Endothelial cell of umbilical vein (primary cell): ENCODE measurements around the gene SLC49A4. TPM values are rescaled to one million over a fixed set of nuclear protein-coding genes. Genes with fewer than 3 reads are reported as not detected.

Source experiments
- BruUV-seq: library from RNA; stranded (reverse); fragments of 400-500 nt; replicated peaks from 2 replicates; lab custom pipeline; 2021; lab: Mats Ljungman, UMichigan
- CTCF ChIA-PET: fragments of 300-600, 350-600 bp; sonication (Branson Sonifier 250); formaldehyde crosslinking; loops from one replicate; lab custom pipeline; 2021; ENCODE audit warnings: antibody characterized with exemption, inconsistent platforms; lab: Charles Lee
- POLR2A ChIA-PET: fragments of 300-600, 350-600 bp; sonication (Branson Sonifier 250); formaldehyde crosslinking; loops from one replicate; lab custom pipeline; 2021; ENCODE audit warnings: antibody characterized with exemption, inconsistent platforms; lab: Charles Lee
- DNase-seq: peaks from one replicate; pipeline ENCODE4 v3.0.0-alpha.2; 2011; ENCODE audit warnings: low read depth, low spot score
- FAIRE-seq: peaks from 2 replicates; lab custom pipeline; 2011; peaks lifted over from hg19 to GRCh38; lab: Jason Lieb, UNC
- H2AFZ ChIP-seq: 2 replicates; pipeline ENCODE4 v1.6.0; 2012; ENCODE audit warnings: low read depth, low read length, control low read depth, inconsistent platforms
- H3K27ac ChIP-seq: 2 replicates; pipeline ENCODE4 v1.5.1; 2011; ENCODE audit warnings: low read depth, mild to moderate bottlenecking, control low read depth, low read length, moderate library complexity; ENCODE audit not compliant: insufficient read depth
- H3K27me3 ChIP-seq, 2 experiments: 2 replicates each; pipeline versions ENCODE4 v1.6.0 to v1.6.1; 2011; ENCODE audit warnings: low read length in 2 of 2, mixed read lengths in 1 of 2; ENCODE audit not compliant: control insufficient read depth in 2 of 2, insufficient read depth in 2 of 2
- H3K36me3 ChIP-seq, 2 experiments: 2 replicates in 1 of 2; 3 replicates in 1 of 2; pipeline ENCODE4 v1.5.1; 2011; ENCODE audit warnings: low read length in 2 of 2, mild to moderate bottlenecking in 1 of 2, moderate library complexity in 1 of 2; ENCODE audit not compliant: control insufficient read depth in 2 of 2, insufficient read depth in 2 of 2; ENCODE audit errors: extremely low read depth in 1 of 2
- H3K4me1 ChIP-seq: 3 replicates; pipeline ENCODE4 v1.5.1; 2011; ENCODE audit warnings: mild to moderate bottlenecking, low read length; ENCODE audit not compliant: control insufficient read depth, insufficient read depth; ENCODE audit errors: extremely low read depth
- H3K4me2 ChIP-seq: 2 replicates; pipeline ENCODE4 v1.6.1; 2011; ENCODE audit warnings: low read length, control low read depth, mixed read lengths; ENCODE audit not compliant: insufficient read depth
- H3K4me3 ChIP-seq, 3 experiments: fragments of 200-600 bp in 1 of 3; sonication (generic), shearing (Covaris generic) in 1 of 3; replicated peaks in 1 of 3; 2 replicates each; pipeline ENCODE4 v1.5.1; 2011 to 2016; ENCODE audit warnings: control low read depth in 3 of 3, low read length in 3 of 3, mild to moderate bottlenecking in 2 of 3, inconsistent platforms in 1 of 3, low read depth in 1 of 3, moderate library complexity in 1 of 3; ENCODE audit not compliant: insufficient read depth in 1 of 3
- H3K79me2 ChIP-seq: 2 replicates; pipeline ENCODE4 v1.6.0; 2012; ENCODE audit warnings: low read length, inconsistent platforms; ENCODE audit not compliant: control insufficient read depth, insufficient read depth
- H3K9ac ChIP-seq: replicated peaks from 2 replicates; pipeline ENCODE3; 2011; ENCODE audit warnings: low read length, control low read depth; ENCODE audit not compliant: insufficient read depth; ENCODE audit errors: extremely low read depth
- H3K9me1 ChIP-seq: replicated peaks from 3 replicates; pipeline ENCODE4 v1.6.0; 2011; ENCODE audit warnings: mild to moderate bottlenecking, low read length; ENCODE audit not compliant: control insufficient read depth, insufficient read depth; ENCODE audit errors: extremely low read depth
- H3K9me3 ChIP-seq: replicated peaks from 2 replicates; pipeline ENCODE4 v1.5.1; 2012; ENCODE audit warnings: low read length, inconsistent platforms; ENCODE audit not compliant: control insufficient read depth, insufficient read depth
- H4K20me1 ChIP-seq: replicated peaks from 2 replicates; pipeline ENCODE3; 2011; ENCODE audit warnings: mild to moderate bottlenecking, low read length; ENCODE audit not compliant: control insufficient read depth, insufficient read depth; ENCODE audit errors: extremely low read depth
- EZH2 ChIP-seq: IDR thresholded peaks from 2 replicates; pipeline ENCODE4 v1.6.1; 2012; ENCODE audit warnings: borderline replicate concordance, low read depth, mild to moderate bottlenecking, moderate library complexity, low read length, inconsistent platforms; ENCODE audit not compliant: severe bottlenecking
- GATA2 ChIP-seq: IDR thresholded peaks from 2 replicates; pipeline ENCODE4 v1.7.0; 2011; ENCODE audit warnings: low read depth, mild to moderate bottlenecking, moderate library complexity, mixed read lengths, low read length; ENCODE audit not compliant: insufficient read length, insufficient read depth
- JUN ChIP-seq: IDR thresholded peaks from 2 replicates; pipeline ENCODE4 v1.6.1; 2011; ENCODE audit warnings: borderline replicate concordance, low read depth; ENCODE audit not compliant: insufficient read length, insufficient read depth
- POLR2A ChIP-seq: IDR thresholded peaks from 2 replicates; pipeline ENCODE4 v1.6.1; 2012; ENCODE audit warnings: low read depth, mild to moderate bottlenecking, control low read depth, low read length
- dilution Hi-C: fragments of 300-500 bp; cut with MboI; formaldehyde crosslinking; loops from one replicate; pipeline ENCODE4 v1.15.0; 2019; ENCODE audit warnings: low sequenced_read_pairs; ENCODE audit not compliant: extremely low pct_ligation_motif_present
- intact Hi-C: fragments of 100-400 bp; cut with micrococcal nuclease; formaldehyde crosslinking; loops from one replicate; pipeline ENCODE4 v1.10.0; 2022
- polyA plus RNA-seq, 4 experiments: library from polyadenylated mRNA; depleted of rRNA in 3 of 4; stranded (reverse) in 3 of 4; unstranded in 1 of 4; fragments of >200 nt; gene quantifications; 2 replicates each; pipeline versions ENCODE4 v1.2.1 to v1.2.3, GENCODE V29; 2011 to 2012; ENCODE audit warnings: missing spikeins in 1 of 4
- total RNA-seq: library from RNA; stranded (reverse); gene quantifications from 2 replicates; pipeline ENCODE4 v1.2.3, GENCODE V29; 2021
- TF ChIP-seq, protein P1 (sequence below): IDR thresholded peaks from 2 replicates; pipeline ENCODE4 v1.6.1; 2011; ENCODE audit not compliant: insufficient read depth, insufficient read length
- TF ChIP-seq, protein P2 (sequence below), 2 donors: IDR thresholded peaks; 1 replicate in 1 of 2; 2 replicates in 1 of 2; pipeline ENCODE4 v1.5.1; 2011; ENCODE audit warnings: low read length in 2 of 2, mild to moderate bottlenecking in 2 of 2, moderate library complexity in 2 of 2, control low read depth in 1 of 2, inconsistent platforms in 1 of 2, low read depth in 1 of 2; ENCODE audit not compliant: insufficient read depth in 1 of 2; ENCODE audit errors: extremely low read depth in 1 of 2

Gene SLC49A4
- total and polyA plus RNA-seq, 2 donors (not counting 3 experiments of a cell fraction or from before 2014, with no cell fraction given): 10.9 to 11.6 TPM

DNA sequence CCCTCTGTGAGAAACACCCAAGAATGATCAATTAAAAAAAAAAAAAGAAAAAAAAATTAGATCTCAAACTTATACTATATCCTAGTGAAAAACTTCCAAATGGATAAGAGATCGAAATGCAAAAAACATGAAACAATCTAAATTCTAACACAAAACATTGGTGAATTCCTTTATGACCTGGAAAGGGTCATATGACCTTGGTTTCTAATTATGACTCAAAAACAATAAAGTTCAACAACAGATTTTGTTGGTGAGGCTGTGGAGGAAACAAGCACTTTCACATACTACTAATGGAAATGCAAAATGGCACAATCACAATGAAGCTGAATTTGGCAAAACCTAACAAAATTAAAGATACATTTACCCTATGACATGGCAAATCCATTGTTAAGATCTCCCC, 46.5 kb upstream of the SLC49A4 start:
- Histone ChIP-seq H3K27ac (no peak overlapping the region), H2AFZ (no peak overlapping the region), H3K79me2 (no peaks in the 10 kb centered on the region), H3K9me3 (no peaks in the 10 kb centered on the region), H3K27me3 (no peaks in the 10 kb centered on the region), H3K4me1 (no peaks in the 10 kb centered on the region), H3K9me1 (no peaks in the 10 kb centered on the region), H4K20me1 (no peaks in the 10 kb centered on the region), H3K36me3 (no peaks in the 10 kb centered on the region), H3K9ac (no peak overlapping the region), H3K4me2 (no peak overlapping the region), H3K4me3 (no peak overlapping the region)
- no TSS peak for BruUV-seq
- intact Hi-C loops: no loop called here
- no peak for FAIRE-seq
- no peak for TF ChIP-seq JUN
- TF ChIP-seq GATA2: no peak
- TF ChIP-seq, protein P1, sequence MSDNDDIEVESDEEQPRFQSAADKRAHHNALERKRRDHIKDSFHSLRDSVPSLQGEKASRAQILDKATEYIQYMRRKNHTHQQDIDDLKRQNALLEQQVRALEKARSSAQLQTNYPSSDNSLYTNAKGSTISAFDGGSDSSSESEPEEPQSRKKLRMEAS: no peak
- TF ChIP-seq EZH2: no peak
- ChIA-PET CTCF (no interaction called here), POLR2A (no interaction called here)
- dilution Hi-C loops: no loop called here
- no peak for DNase-seq

DNA sequence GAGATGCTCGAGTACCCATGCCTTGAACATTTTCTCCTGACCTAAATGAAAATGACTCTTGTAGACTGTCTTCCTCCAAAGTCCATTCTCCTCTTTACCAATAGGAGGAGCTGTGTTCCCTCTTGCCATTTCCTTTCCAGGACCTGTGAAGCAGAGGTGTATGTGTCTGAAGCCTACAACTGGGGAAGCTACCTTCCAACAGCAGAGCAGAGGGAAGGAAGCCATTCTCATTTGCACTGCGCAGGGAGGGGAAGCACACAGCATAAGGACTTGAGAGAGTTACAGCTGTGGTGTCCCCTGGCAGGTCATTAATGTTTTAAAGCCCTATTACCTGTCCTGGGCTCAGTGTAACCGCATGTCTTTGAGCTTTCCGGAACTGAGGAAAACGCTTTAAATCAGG, 39.9 kb upstream of the SLC49A4 start:
- DNase-seq: peak; percentile 36
- dilution Hi-C loops: no loop called here
- POLR2A ChIA-PET: interaction anchor here (0.6 kb wide), 1 partner anchor 170 kb away, joined by 3 read pairs; no protein-coding TSS in a partner anchor

More for the DNA sequence above, 39.9 kb upstream of the SLC49A4 start:
- no peaks in the 10 kb centered on the region for H3K4me1 ChIP-seq
- peak; percentile 82 for FAIRE-seq
- no peak overlapping the region for H3K27ac ChIP-seq
- H3K9me1 ChIP-seq: no peaks in the 10 kb centered on the region
- H4K20me1 ChIP-seq: no peaks in the 10 kb centered on the region
- no peaks in the 10 kb centered on the region for H3K79me2 ChIP-seq
- no peaks in the 10 kb centered on the region for H3K9me3 ChIP-seq
- no peak overlapping the region for H3K4me3 ChIP-seq
- no peaks in the 10 kb centered on the region for H3K27me3 ChIP-seq
- CTCF ChIA-PET: interaction anchor here (0.6 to 3.0 kb wide), 26 partner anchors 10 to 504 kb away, joined by 3 to 28 read pairs (median 4); partner anchors contain the start of genes HSPBAP1 and SEMA5B
- H2AFZ ChIP-seq: no peak overlapping the region
- TF ChIP-seq, protein P2, sequence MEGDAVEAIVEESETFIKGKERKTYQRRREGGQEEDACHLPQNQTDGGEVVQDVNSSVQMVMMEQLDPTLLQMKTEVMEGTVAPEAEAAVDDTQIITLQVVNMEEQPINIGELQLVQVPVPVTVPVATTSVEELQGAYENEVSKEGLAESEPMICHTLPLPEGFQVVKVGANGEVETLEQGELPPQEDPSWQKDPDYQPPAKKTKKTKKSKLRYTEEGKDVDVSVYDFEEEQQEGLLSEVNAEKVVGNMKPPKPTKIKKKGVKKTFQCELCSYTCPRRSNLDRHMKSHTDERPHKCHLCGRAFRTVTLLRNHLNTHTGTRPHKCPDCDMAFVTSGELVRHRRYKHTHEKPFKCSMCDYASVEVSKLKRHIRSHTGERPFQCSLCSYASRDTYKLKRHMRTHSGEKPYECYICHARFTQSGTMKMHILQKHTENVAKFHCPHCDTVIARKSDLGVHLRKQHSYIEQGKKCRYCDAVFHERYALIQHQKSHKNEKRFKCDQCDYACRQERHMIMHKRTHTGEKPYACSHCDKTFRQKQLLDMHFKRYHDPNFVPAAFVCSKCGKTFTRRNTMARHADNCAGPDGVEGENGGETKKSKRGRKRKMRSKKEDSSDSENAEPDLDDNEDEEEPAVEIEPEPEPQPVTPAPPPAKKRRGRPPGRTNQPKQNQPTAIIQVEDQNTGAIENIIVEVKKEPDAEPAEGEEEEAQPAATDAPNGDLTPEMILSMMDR (IDR thresholded peaks at IDR 0.05; ENCODE audit: extremely low read depth in 1 of 2, insufficient read depth in 1 of 2, low read depth in 1 of 2, low read length in 2 of 2): peak; percentile 56 to 68
- no peak for TF ChIP-seq POLR2A
- no TSS peak for BruUV-seq
- H3K9ac ChIP-seq: no peak overlapping the region
- H3K36me3 ChIP-seq: no peaks in the 10 kb centered on the region
- no peak overlapping the region for H3K4me2 ChIP-seq
- intact Hi-C loops: loop anchor here (1.0 to 10.0 kb wide), 3 partner anchors 188 to 500 kb away; no protein-coding TSS in a partner anchor
